ENCODE measurements around the gene TRIM58. TPM values are rescaled to one million over a fixed set of nuclear protein-coding genes. Genes with fewer than 3 reads are reported as not detected.

Gene TRIM58
- total and polyA plus RNA-seq, 3 experiments from 2014 or later = 0.08 to 0.16 (median 0.09) TPM

- H3K27me3 Mint-ChIP-seq = no peaks in the 10 kb centered on the region
- no peak overlapping the region for H3K27ac Mint-ChIP-seq
- ChIA-PET CTCF (no interaction called here), POLR2A (no interaction called here)
- no peaks in the 10 kb centered on the region for H3K36me3 Mint-ChIP-seq
- Histone ChIP-seq H3K4me1 (ENCODE audit: insufficient read depth, low read length) (no peaks in the 10 kb centered on the region), H3K9me3 (ENCODE audit: low read length) (no peaks in the 10 kb centered on the region), H3K36me3 (ENCODE audit: insufficient read depth, low read length) (no peaks in the 10 kb centered on the region), H3K27me3 (ENCODE audit: insufficient read depth, low read length, poor library complexity, severe bottlenecking) (no peaks in the 10 kb centered on the region), H3K27ac (ENCODE audit: low read depth, low read length) (no peak overlapping the region), H3K4me3 (ENCODE audit: low read length) (no peak overlapping the region)
- no peak overlapping the region for H3K4me3 Mint-ChIP-seq
- no peaks in the 10 kb centered on the region for H3K4me1 Mint-ChIP-seq
- peaks cover 0 to 2% (median 0%) of the 10 kb centered on the region in 5 donors for H3K9me3 Mint-ChIP-seq
- no peak for DNase-seq
Observed at GRCh38 chr1:247923941-247924340, 67.0 kb downstream of the TRIM58 start.

GRCh38 chr1:247924868-247925267 is 67.9 kb downstream of the TRIM58 start, which contains the start of gene OR2AJ1:
TSS of gene OR2AJ1 (plus strand) at chr1:247924889. CDS start at chr1:247933769, 8,880 bp downstream.
- no peak within 1 kb of the TSS for H3K4me3 Mint-ChIP-seq
- ChIA-PET POLR2A (no interaction called here), CTCF (no interaction called here)
- no peaks in the 10 kb centered on the region for H3K27me3 Mint-ChIP-seq
- no peaks in the 10 kb centered on the region for H3K9me3 ChIP-seq (ENCODE audit: low read length)
- H3K27me3 ChIP-seq (ENCODE audit: insufficient read depth, low read length, poor library complexity, severe bottlenecking) = no peaks in the 10 kb centered on the region
- H3K9me3 Mint-ChIP-seq = peaks cover 0 to 4% (median 0%) of the 10 kb centered on the region in 5 donors
- no peaks in the 10 kb centered on the region for H3K4me1 ChIP-seq (ENCODE audit: insufficient read depth, low read length)
- H3K4me1 Mint-ChIP-seq = no peaks in the 10 kb centered on the region
- H3K27ac ChIP-seq (ENCODE audit: low read depth, low read length) = no peak within 1 kb of the TSS
- DNase-seq = no peak
- no peaks in the 10 kb centered on the region for H3K36me3 ChIP-seq (ENCODE audit: insufficient read depth, low read length)
- H3K4me3 ChIP-seq (ENCODE audit: low read length) = no peak within 1 kb of the TSS
- H3K27ac Mint-ChIP-seq = no peak within 1 kb of the TSS
- H3K36me3 Mint-ChIP-seq = no peaks in the 10 kb centered on the region

Other genes starting within 250 kb of the TRIM58 start
- gene OR13G1, start 177.4 kb upstream of the TRIM58 start, total RNA-seq = not detected
- gene OR13G1, start 177.4 kb upstream of the TRIM58 start, polyA plus RNA-seq = not detected
- gene OR6F1, start 140.5 kb upstream of the TRIM58 start, total RNA-seq = not detected
- not detected for gene OR6F1, start 140.5 kb upstream of the TRIM58 start, polyA plus RNA-seq
- not detected for gene OR14K1, start 118.6 kb upstream of the TRIM58 start, total RNA-seq
- gene OR14K1, start 118.6 kb upstream of the TRIM58 start, polyA plus RNA-seq = not detected
- gene OR14A2, start 109.0 kb upstream of the TRIM58 start, total RNA-seq = not detected
- not detected for gene OR14A2, start 109.0 kb upstream of the TRIM58 start, polyA plus RNA-seq
- not detected for gene OR1C1, start 96.6 kb upstream of the TRIM58 start, total RNA-seq
- gene OR1C1, start 96.6 kb upstream of the TRIM58 start, polyA plus RNA-seq = not detected
- gene OR14A16, start 33.1 kb upstream of the TRIM58 start, total RNA-seq = not detected
- not detected for gene OR14A16, start 33.1 kb upstream of the TRIM58 start, polyA plus RNA-seq
- gene OR11L1, start 15.3 kb upstream of the TRIM58 start, total RNA-seq = not detected
- gene OR11L1, start 15.3 kb upstream of the TRIM58 start, polyA plus RNA-seq = not detected
- gene OR2W3, start 38.4 kb downstream of the TRIM58 start, total RNA-seq = not detected
- gene OR2W3, start 38.4 kb downstream of the TRIM58 start, polyA plus RNA-seq = not detected
- not detected for gene OR2T8, start 63.1 kb downstream of the TRIM58 start, total RNA-seq
- gene OR2T8, start 63.1 kb downstream of the TRIM58 start, polyA plus RNA-seq = not detected
- not detected for gene OR2AJ1, start 67.7 kb downstream of the TRIM58 start, total RNA-seq
- gene OR2AJ1, start 67.7 kb downstream of the TRIM58 start, polyA plus RNA-seq = not detected
- not detected for gene OR2L8, start 91.7 kb downstream of the TRIM58 start, total RNA-seq
- gene OR2L8, start 91.7 kb downstream of the TRIM58 start, polyA plus RNA-seq = not detected
- gene OR2AK2, start 108.0 kb downstream of the TRIM58 start, total RNA-seq = not detected
- not detected for gene OR2AK2, start 108.0 kb downstream of the TRIM58 start, polyA plus RNA-seq
- gene OR2L5, start 156.5 kb downstream of the TRIM58 start, total RNA-seq = not detected
- gene OR2L5, start 156.5 kb downstream of the TRIM58 start, polyA plus RNA-seq = not detected
- gene OR2L2, start 172.9 kb downstream of the TRIM58 start, total RNA-seq = not detected
- gene OR2L2, start 172.9 kb downstream of the TRIM58 start, polyA plus RNA-seq = not detected
- not detected for gene OR2L3, start 189.6 kb downstream of the TRIM58 start, total RNA-seq
- not detected for gene OR2L3, start 189.6 kb downstream of the TRIM58 start, polyA plus RNA-seq
- gene OR2L13, start 238.0 kb downstream of the TRIM58 start, total RNA-seq = not detected
- gene OR2L13, start 238.0 kb downstream of the TRIM58 start, polyA plus RNA-seq = not detected